ENCODE measurements around the gene TDRD6.
"Not testable (repeated sequence)": the region's sequence is repeated elsewhere in the genome, so short reads cannot be mapped to it uniquely, and the experiment has no call there.

Gene TDRD6

GRCh38 chr6:46744159-46744725 lies 56.6 kb downstream of the TDRD6 start:
- DNase-seq = not testable (repeated sequence)

GRCh38 chr6:46745973-46746372 lies 58.3 kb downstream of the TDRD6 start:
- DNase-seq = no peak

- DNase-seq = no peak
These were observed 59.0 kb downstream of the TDRD6 start, which contains the start of gene ANKRD66 for GRCh38 chr6:46746696-46747095. Gene ANKRD66 (plus strand): TSS chr6:46746933. CDS start chr6:46751949, 5,016 bp downstream.

- DNase-seq = no peak
These were observed 61.3 kb downstream of the TDRD6 start for GRCh38 chr6:46748940-46749503.

DNA sequence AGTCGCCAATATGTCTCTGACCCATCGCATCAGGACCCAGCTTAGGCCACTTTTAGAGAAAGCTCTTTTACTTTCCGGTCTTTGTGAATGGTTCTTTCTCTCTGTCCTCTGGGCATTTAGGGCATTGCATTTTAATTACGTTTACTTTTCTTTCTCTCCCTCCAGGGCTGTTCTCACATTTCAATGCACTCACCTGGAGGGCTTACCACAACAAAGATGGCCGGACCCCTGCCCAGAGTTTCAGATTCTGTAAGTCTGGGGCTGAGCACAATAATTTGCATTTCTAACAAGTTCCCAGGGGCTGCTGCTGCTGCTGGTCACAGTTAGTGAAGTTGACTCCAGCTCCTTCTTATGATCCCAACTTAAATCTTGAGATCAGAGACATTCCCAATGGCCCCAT lies 62.0 kb downstream of the TDRD6 start:
- no peak for DNase-seq

DNA sequence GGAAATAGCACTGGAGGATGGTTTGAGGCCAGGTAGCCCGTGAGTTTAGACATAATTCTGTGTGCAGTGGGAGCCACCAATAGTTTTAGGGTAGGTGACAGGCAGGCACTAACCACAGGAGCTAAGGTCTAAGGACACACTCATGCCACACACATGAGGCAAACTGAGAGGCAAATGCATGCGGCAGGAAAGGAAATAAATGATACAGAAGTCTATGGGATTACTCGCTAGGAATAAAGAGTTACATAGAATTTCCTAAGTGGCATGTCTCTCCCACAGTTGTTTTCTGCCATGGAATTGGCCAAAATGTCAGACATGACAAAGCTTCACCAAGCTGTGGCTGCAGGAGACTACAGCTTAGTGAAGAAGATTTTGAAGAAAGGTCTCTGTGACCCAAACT lies 64.0 kb downstream of the TDRD6 start:
- no peak for DNase-seq
